NCI-H2107 treated with DMSO at 0.1 percent for 48 hours (cell line): ENCODE measurements around the gene OR6C76.

Experiments used
- DNase-seq: peaks from one replicate; lab custom pipeline; 2025; ENCODE audit not compliant: unreplicated experiment; lab: John Stamatoyannopoulos, UW

The OR6C76 gene

DNA sequence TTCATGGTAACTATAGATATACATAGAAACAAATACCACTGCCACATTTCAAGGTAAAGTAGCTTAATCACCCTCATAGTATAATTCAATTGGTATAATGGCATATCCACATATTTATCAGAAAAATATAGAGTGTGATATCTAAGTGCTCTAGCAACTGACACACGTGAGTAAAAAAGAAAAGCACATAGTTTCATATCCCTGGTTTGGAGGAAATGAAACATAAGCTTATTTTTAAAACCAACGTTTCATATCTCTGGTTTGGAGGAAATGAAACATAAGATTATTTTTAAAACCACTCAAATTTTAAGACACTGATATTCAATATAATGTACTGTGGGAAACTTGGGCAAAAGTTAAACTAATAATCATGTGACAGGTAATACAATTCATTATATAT, 41.8 kb downstream of the OR6C76 start:
- DNase-seq, result no peak

DNA sequence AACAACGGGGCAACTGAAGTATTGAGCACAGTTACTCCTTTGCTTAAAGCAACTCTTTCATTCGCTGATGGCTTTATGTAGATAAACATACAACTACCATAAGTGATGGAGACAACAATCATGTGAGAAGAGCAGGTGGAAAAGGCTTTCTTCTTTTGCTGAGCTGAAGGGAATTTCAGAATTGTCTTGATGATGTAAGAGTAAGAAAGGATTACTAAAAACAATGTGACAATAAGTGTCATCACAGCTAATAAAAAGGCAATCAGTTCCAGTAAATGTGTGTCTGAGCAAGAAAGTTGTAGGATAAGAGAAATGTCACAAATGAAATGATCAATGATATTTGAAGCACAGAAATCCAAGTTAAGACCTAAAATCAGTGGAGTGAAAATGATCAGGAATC, 43.2 kb downstream of the OR6C76 start:
- no peak for DNase-seq

DNA sequence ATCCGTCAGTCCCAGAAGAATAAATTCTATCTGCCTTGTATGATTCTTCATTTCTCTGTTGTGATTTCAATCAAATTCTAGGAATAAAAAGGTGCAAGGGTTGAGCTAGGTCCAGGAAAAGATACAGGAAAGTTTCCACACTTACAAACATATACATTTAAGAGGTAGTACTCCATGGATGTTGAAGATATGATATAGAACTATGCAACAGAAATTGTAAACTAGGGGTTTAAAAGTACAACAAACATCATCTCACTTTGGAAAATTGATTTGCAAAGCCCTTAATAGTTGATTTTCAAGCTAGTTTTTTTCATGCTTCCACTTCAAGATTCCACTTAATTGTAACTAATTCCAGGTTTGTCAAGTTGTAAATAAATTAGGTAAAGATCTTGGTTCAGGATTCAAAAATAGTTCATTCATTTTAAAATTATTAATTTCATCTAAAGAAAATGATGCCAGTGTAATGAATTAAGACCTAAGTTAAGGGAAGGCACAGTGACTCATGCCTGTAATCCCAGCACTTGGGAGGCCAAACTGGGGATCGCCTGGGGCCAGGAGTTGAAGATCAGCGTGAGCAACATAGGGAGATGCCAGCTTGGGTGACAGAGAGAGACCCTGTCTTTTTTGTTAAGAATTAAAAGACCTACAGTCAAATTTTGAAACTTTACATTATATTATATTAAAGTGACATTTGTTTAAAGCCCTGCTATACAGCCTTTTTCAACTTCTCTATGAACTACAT, 44.2 kb downstream of the OR6C76 start, which contains the start of gene OR6C70:
Gene OR6C70 (minus strand): TSS at position 51 of the 742 bp plus-strand sequence. CDS start 0 bp downstream, at position 51.
- no peak for DNase-seq

DNA sequence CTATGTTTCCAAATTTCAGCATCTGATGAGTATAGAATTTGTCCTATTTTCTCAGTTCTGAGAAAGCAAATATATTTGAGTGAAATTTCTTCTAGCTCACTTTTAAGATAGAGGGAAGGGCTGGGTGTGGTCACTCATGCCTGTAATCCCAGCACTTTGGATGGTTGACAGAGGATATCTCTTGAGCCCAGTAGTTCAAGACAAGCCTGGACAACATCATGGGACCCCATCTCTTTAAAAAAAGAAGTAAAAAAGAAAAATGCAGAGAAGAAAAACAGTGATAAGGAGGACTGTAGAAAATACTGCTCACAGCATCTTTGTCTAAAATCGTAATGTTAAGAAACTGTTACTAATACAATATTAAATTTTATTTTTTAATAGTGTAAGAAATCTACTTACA, 46.2 kb downstream of the OR6C76 start:
- no peak for DNase-seq
